Effector memory CD4-positive, alpha-beta T cell (primary cell): ENCODE results near the gene TPSG1.
A peak's percentile ranks its signal among the peaks of the same experiment; 100 is the strongest.

Experiments
- DNase-seq, 3 donors: peaks; one replicate each; pipeline ENCODE4 v3.0.0-alpha.2; 2020
- H3K27ac ChIP-seq: 2 replicates; pipeline ENCODE4 v1.7.0; 2013; ENCODE audit warnings: mild to moderate bottlenecking, low read length, moderate library complexity; ENCODE audit not compliant: insufficient read depth, poor library complexity, severe bottlenecking
- H3K27me3 ChIP-seq: replicated peaks from 2 replicates; pipeline ENCODE4 v1.7.0; 2013; ENCODE audit warnings: mild to moderate bottlenecking, low read length; ENCODE audit not compliant: insufficient read depth, control insufficient read depth, poor library complexity, severe bottlenecking
- H3K36me3 ChIP-seq: 2 replicates; pipeline ENCODE4 v1.7.0; 2013; ENCODE audit warnings: mild to moderate bottlenecking, low read length, moderate library complexity; ENCODE audit not compliant: control insufficient read depth, insufficient read depth
- H3K4me1 ChIP-seq: 2 replicates; pipeline ENCODE4 v1.7.0; 2013; ENCODE audit warnings: low read length, mild to moderate bottlenecking; ENCODE audit not compliant: control insufficient read depth, insufficient read depth, poor library complexity, severe bottlenecking
- H3K4me3 ChIP-seq: 2 replicates; pipeline ENCODE4 v1.7.0; 2013; ENCODE audit warnings: low read length, low read depth, mild to moderate bottlenecking; ENCODE audit not compliant: insufficient read depth, poor library complexity, severe bottlenecking
- H3K9me3 ChIP-seq: 2 replicates; pipeline ENCODE4 v1.7.0; 2013; ENCODE audit warnings: mild to moderate bottlenecking, low read length, moderate library complexity; ENCODE audit not compliant: control insufficient read depth

Gene TPSG1

DNA sequence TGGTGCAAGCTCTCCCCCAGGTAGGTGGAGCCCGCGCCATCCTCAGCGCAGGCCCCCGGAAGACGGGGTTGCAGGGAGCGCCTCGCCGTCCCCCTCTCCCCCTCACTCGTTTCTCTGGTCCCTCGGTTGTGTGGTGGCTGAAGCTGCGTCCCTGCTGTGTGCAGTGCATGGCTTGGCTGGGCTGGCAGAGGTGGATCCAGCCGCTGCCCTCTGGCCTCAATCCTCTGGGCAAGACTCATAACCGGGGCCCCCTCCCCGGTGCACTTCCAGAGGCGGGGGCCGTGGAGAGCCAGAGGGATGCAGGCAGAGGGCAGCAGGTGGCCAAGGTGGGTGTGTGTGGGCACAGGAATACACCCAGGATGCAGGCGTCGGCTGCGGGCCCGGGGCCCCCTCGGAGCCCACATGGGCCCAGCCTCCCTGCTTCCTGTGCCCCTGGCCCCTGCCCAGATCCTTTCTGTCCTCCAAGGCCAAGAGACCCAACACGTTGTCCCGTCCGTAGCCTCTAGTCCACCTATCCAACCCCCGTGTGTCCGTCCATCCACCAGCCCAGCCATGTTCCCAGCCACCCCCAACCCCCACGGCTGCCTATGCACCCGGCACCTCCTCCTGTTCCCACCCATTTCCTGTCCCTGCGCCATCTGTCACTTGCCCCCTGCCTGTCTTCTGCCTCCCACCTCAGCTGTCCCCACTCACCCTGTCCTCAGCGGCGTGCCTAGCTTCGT is 9.3 kb downstream of the TPSG1 start:
- DNase-seq = no peak
- Histone ChIP-seq H3K27me3 (no peaks in the 10 kb centered on the region), H3K9me3 (no peaks in the 10 kb centered on the region), H3K4me1 (no peaks in the 10 kb centered on the region), H3K36me3 (no peaks in the 10 kb centered on the region), H3K27ac (no peak overlapping the region), H3K4me3 (no peak overlapping the region)

DNA sequence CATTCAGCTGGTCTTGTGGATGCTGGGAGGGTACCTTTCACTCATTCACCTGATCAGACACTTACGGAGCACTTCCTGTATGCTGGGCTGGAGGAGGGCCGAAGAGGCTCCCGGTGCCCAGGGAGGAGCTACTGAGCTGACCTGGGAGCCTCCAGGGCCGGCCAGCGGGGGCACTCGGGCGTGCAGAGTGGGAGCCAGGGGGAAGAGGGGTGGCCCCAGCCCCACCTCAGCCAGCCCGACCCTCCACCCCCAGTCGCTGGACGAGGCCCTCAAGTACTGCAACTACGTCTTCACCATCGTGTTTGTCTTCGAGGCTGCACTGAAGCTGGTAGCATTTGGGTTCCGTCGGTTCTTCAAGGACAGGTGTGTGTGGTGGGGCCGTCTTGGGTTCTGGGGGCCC is 10.3 kb downstream of the TPSG1 start:
- H3K4me1 ChIP-seq = no peaks in the 10 kb centered on the region
- DNase-seq = no peak
- H3K36me3 ChIP-seq = no peaks in the 10 kb centered on the region
- H3K4me3 ChIP-seq = no peak overlapping the region
- no peaks in the 10 kb centered on the region for H3K9me3 ChIP-seq
- no peak overlapping the region for H3K27ac ChIP-seq
- H3K27me3 ChIP-seq = no peaks in the 10 kb centered on the region

DNA sequence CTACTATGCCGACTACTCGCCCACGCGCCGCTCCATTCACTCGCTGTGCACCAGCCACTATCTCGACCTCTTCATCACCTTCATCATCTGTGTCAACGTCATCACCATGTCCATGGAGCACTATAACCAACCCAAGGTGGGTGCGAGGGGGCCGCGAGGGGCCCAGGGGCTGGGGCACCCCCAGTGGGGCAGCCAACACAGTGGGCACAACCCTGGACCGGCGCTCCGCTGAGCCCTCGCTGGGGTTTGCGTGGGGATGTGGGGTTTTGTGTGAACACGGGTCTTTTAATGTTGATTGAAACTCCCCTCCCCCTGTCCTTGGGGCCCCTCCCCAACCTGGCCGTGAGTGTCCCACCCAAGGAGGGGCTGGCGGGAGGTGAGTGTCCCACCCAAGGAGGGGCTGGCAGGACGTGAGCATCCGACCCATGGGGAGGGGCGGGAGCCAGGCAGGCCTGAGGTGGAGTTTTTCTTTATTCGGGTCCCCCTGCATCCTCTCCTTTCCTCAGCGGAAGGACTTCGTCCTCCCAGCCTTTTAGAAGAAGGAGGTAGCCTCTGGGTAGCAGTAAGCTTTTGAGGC is 11.2 kb downstream of the TPSG1 start:
- H3K36me3 ChIP-seq = no peaks in the 10 kb centered on the region
- no peak overlapping the region for H3K4me3 ChIP-seq
- DNase-seq = no peak
- no peak overlapping the region for H3K27ac ChIP-seq
- H3K9me3 ChIP-seq = no peaks in the 10 kb centered on the region
- H3K27me3 ChIP-seq = no peaks in the 10 kb centered on the region
- H3K4me1 ChIP-seq = no peaks in the 10 kb centered on the region

DNA sequence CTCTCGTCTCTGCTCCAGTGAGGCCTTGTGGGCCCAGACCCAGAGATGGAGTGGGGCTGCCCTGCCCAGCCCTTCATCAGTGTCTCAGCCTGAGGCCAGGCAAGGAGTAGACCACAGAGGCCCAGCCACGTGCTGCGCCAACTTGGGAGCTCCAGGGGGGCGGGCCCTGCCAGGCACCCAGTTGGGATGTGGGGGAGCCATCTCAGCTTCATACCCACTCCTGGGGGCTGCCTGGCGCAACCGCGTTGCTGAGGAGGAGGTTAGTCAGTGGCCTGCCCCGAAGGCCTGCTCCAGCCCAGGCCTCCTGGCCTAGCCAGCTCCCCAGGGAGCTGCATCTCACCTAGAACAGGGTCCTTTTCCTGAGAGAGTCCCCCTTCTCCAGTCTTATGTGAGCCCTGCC is 11.8 kb downstream of the TPSG1 start:
- Histone ChIP-seq H3K4me3 (no peak overlapping the region), H3K36me3 (no peaks in the 10 kb centered on the region), H3K9me3 (no peaks in the 10 kb centered on the region), H3K27ac (no peak overlapping the region), H3K27me3 (no peaks in the 10 kb centered on the region), H3K4me1 (no peaks in the 10 kb centered on the region)
- no peak for DNase-seq

DNA sequence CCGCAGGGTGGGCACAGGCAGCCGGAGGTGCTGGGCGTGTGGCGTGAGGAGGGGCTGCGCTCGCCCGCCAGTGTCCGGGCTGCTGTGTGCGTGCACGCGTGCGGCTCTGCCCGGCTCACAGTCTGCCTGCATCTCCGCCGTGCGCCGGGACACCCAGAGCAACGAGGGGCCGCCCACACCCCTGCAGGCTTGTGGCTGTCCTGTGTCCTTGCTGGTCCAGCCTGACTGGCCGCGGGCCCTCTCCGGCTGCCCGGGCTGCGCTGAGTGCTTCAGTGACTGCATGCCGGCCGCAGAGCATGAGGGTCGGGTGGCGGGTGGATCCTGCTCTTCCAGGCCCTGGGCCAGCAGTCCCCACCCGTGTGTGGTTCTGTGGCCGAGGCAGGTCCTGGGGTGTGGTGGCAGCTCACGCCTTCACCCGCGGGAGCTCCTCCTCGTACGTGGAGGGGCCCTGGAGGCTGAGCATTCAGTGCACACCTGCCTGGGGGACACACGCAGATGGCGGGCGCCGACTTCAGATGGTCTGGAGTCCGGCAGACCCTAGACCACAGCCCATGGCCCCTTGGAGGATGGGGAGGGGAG is 12.4 kb downstream of the TPSG1 start:
- H3K9me3 ChIP-seq = no peaks in the 10 kb centered on the region

DNA sequence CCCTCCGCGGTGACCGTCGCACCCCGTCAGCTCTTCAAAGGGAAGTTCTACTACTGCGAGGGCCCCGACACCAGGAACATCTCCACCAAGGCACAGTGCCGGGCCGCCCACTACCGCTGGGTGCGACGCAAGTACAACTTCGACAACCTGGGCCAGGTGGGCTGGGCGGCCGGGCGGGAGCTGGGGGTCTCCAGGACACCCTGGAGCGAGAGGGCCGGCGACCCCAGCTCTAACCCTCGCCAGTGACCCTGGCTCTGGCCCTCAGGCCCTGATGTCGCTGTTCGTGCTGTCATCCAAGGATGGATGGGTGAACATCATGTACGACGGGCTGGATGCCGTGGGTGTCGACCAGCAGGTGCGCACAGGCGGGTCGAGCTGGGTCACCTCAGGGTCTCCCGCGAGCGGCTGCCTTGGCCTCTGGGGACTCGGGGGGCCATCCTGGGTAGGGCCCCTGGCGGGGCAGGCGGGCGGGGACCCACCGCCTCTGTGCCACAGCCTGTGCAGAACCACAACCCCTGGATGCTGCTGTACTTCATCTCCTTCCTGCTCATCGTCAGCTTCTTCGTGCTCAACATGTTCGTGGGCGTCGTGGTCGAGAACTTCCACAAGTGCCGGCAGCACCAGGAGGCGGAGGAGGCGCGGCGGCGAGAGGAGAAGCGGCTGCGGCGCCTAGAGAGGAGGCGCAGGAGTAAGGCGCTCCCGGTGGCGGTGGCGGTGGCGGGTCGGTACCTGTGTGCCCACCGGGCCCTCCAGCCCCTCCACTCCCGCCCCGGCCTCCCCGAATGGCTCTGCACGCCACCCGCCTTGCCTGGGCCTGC is 13.4 kb downstream of the TPSG1 start:
- DNase-seq = no peak
- Histone ChIP-seq H3K27me3 (no peaks in the 10 kb centered on the region), H3K4me3 (no peak overlapping the region), H3K9me3 (no peaks in the 10 kb centered on the region), H3K4me1 (no peaks in the 10 kb centered on the region), H3K27ac (no peak overlapping the region), H3K36me3 (no peaks in the 10 kb centered on the region)

More for the DNA sequence above, 12.4 kb downstream of the TPSG1 start:
- Histone ChIP-seq H3K4me1 (no peaks in the 10 kb centered on the region), H3K4me3 (no peak overlapping the region), H3K27ac (no peak overlapping the region), H3K36me3 (no peaks in the 10 kb centered on the region), H3K27me3 (no peaks in the 10 kb centered on the region)
- DNase-seq = no peak

DNA sequence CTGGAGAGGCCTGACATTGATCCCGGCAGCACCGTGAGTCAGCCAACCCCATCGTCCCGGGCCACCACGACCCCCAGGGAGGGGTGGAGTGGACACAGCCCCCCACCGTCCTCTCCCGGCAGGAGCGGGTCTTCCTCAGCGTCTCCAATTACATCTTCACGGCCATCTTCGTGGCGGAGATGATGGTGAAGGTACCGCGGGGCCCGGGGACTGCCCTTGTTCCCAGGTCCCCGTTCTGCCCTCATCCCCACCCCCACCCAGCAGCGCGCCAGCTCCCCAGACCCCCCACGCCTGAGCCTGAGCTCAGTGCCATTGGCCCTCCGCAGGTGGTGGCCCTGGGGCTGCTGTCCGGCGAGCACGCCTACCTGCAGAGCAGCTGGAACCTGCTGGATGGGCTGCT is 14.6 kb downstream of the TPSG1 start:
- Histone ChIP-seq H3K4me3 (no peak overlapping the region), H3K9me3 (no peaks in the 10 kb centered on the region), H3K27ac (no peak overlapping the region), H3K4me1 (no peaks in the 10 kb centered on the region), H3K27me3 (no peaks in the 10 kb centered on the region), H3K36me3 (no peaks in the 10 kb centered on the region)
- DNase-seq = no peak

DNA sequence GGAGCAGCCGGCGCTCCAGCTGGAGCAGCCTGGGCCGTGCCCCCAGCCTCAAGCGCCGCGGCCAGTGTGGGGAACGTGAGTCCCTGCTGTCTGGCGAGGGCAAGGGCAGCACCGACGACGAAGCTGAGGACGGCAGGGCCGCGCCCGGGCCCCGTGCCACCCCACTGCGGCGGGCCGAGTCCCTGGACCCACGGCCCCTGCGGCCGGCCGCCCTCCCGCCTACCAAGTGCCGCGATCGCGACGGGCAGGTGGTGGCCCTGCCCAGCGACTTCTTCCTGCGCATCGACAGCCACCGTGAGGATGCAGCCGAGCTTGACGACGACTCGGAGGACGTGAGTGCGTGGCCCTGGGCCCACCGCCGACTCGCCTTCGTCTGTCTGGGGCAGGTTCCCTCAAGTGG is 16.0 kb downstream of the TPSG1 start:
- no peaks in the 10 kb centered on the region for H3K9me3 ChIP-seq
- DNase-seq = no peak
- H3K36me3 ChIP-seq = no peaks in the 10 kb centered on the region
- no peak overlapping the region for H3K4me3 ChIP-seq
- H3K27me3 ChIP-seq = no peaks in the 10 kb centered on the region
- H3K27ac ChIP-seq = no peak overlapping the region
- no peaks in the 10 kb centered on the region for H3K4me1 ChIP-seq

DNA sequence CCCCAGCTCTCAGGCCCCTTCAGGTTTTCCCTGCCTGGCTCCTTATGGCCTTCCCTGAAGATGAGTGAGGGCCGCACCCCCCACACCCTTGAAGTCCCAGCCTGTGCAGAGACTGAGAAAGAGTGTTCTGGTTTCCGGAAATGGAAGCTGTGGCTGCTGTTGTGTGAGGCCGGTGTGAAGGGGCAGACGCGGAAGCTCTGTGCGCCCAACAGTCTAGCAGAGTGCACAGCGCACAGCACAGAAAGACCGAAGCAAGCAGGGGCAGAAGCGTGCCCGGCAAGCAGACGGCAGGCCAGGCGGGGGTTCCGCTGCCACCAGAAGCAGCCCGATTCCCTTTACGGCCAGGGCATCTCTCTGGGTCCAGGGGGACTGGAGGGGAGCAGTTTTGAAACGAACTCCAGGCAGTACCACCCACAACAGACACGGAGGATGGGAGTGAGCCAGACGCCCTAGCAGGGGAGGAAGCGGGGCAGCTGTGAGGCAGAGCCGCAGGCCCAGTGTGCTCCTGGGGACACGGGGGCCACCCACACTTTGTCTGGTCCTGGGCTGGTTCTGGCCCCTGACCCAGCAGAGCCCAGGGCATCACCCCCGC is 16.7 kb downstream of the TPSG1 start:
- Histone ChIP-seq H3K9me3 (no peaks in the 10 kb centered on the region), H3K36me3 (no peaks in the 10 kb centered on the region), H3K4me3 (peak overlapping the region; percentile 17), H3K27ac (no peak overlapping the region), H3K27me3 (no peaks in the 10 kb centered on the region), H3K4me1 (no peaks in the 10 kb centered on the region)
- no peak for DNase-seq
